ENCODE results near the gene FGD3. TPM values are rescaled to one million over a fixed set of nuclear protein-coding genes. Genes with fewer than 3 reads are reported as not detected.

FGD3 gene
- total and polyA plus RNA-seq, 2 donors (not counting 1 experiment from before 2014, with no cell fraction given) = 130 to 134 TPM

DNA sequence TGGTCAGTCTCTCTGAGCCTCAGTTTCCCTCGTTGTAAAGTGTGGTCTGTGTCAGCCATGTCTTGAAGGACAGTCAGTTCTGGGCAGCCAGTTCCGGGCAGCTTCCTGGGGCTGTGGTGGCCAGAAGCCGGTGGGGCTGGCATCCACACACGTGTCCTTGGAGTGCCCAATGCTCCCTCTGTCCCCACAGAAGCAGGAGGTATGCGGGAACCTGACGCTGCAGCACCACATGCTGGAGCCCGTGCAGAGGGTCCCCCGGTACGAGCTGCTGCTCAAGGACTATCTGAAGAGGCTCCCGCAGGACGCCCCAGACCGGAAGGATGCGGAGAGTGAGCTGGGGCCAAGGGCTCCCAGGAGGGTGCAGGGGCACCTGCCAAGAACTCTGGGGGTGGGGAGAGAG lies 62.7 kb downstream of the FGD3 start:
- no peak for TF ChIP-seq EZH2 (IDR thresholded peaks at IDR 0.05; ENCODE audit: borderline replicate concordance, insufficient read depth, low read depth, low read length, poor library complexity, severe bottlenecking)
- TF ChIP-seq, protein P1, sequence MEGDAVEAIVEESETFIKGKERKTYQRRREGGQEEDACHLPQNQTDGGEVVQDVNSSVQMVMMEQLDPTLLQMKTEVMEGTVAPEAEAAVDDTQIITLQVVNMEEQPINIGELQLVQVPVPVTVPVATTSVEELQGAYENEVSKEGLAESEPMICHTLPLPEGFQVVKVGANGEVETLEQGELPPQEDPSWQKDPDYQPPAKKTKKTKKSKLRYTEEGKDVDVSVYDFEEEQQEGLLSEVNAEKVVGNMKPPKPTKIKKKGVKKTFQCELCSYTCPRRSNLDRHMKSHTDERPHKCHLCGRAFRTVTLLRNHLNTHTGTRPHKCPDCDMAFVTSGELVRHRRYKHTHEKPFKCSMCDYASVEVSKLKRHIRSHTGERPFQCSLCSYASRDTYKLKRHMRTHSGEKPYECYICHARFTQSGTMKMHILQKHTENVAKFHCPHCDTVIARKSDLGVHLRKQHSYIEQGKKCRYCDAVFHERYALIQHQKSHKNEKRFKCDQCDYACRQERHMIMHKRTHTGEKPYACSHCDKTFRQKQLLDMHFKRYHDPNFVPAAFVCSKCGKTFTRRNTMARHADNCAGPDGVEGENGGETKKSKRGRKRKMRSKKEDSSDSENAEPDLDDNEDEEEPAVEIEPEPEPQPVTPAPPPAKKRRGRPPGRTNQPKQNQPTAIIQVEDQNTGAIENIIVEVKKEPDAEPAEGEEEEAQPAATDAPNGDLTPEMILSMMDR (IDR thresholded peaks at IDR 0.05) = no peak
- Histone ChIP-seq H3K27me3 (replicated peaks in 1 of 4; ENCODE audit: control extremely low read depth in 1 of 4, control insufficient read depth in 3 of 4, insufficient read depth in 4 of 4, low read length in 3 of 4) (no peaks in the 10 kb centered on the region), H3K4me3 (ENCODE audit: control extremely low read depth in 1 of 5, extremely low read depth in 1 of 5, insufficient read depth in 1 of 5, low read depth in 2 of 5, low read length in 4 of 5) (no peak overlapping the region), H3K9me3 (ENCODE audit: control extremely low read depth in 1 of 3, control insufficient read depth in 2 of 3, insufficient read depth in 1 of 3, low read length in 2 of 3) (no peaks in the 10 kb centered on the region), H3K4me2 (replicated peaks; ENCODE audit: low read depth, low read length, poor library complexity, severe bottlenecking) (no peak overlapping the region), H3K4me1 (ENCODE audit: control insufficient read depth in 2 of 2, insufficient read depth in 2 of 2, low read length in 2 of 2) (no peaks in the 10 kb centered on the region), H3K36me3 (replicated peaks in 1 of 2; ENCODE audit: control extremely low read depth in 1 of 2, control insufficient read depth in 1 of 2, extremely low read depth in 1 of 2, insufficient read depth in 2 of 2, low read length in 1 of 2) (peaks cover 7 to 72% of the 10 kb centered on the region in 2 experiments), H4K20me1 (ENCODE audit: control insufficient read depth, insufficient read depth, low read length, poor library complexity, severe bottlenecking) (peaks cover 69% of the 10 kb centered on the region), H3K79me2 (ENCODE audit: control insufficient read depth, insufficient read depth, low read length) (peaks cover 26% of the 10 kb centered on the region), H3K9ac (ENCODE audit: low read length) (no peak overlapping the region), H2AFZ (ENCODE audit: insufficient read depth, low read depth, low read length, poor library complexity, severe bottlenecking) (no peak overlapping the region), H3K27ac (ENCODE audit: low read length in 2 of 2) (no peak overlapping the region)
- H3K27me3 Mint-ChIP-seq = no peaks in the 10 kb centered on the region
- ATAC-seq (ENCODE audit: low read depth) (no peak), DNase-seq (no peak)
- intact Hi-C loops (cut with micrococcal nuclease) = no loop called here
- POLR2A ChIA-PET = interaction anchor here (0.6 kb wide), 1 partner anchor 699 kb away, joined by 4 read pairs; no protein-coding TSS in a partner anchor
- WGBS (ENCODE audit: insufficient coverage) = 98% methylated on average over 13 of the region's 13 CpGs
- H3K9me3 Mint-ChIP-seq (ENCODE audit: insufficient read depth) = no peaks in the 10 kb centered on the region
- H3K4me3 Mint-ChIP-seq = no peak overlapping the region
- CTCF ChIA-PET = no interaction called here
- H3K27ac Mint-ChIP-seq = peak overlapping the region; percentile 6
- H3K4me1 Mint-ChIP-seq = no peaks in the 10 kb centered on the region

DNA sequence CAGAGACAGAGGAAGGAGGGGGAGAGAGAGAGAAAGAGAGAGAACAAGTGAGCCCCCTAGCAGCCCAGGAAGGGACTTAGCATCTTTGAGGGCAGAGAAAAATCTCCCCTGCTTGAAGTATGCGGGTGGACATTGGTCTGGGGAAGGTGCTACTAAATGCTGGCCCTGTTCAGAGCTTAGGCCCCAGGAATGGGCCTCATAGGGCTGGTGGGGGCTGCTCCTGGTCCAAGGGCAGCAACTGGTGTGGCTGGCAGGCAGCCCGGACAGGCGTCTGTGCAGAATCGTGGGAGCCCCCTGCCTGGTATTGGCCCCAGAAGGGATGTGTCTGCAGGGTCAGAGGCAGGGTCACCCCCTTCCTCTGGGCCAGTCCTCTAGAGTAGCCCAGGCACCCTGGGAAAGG lies 63.4 kb downstream of the FGD3 start:
- no peak overlapping the region for H2AFZ ChIP-seq (ENCODE audit: insufficient read depth, low read depth, low read length, poor library complexity, severe bottlenecking)
- H4K20me1 ChIP-seq (ENCODE audit: control insufficient read depth, insufficient read depth, low read length, poor library complexity, severe bottlenecking) = peaks cover 63% of the 10 kb centered on the region
- Mint-ChIP-seq H3K9me3 (ENCODE audit: insufficient read depth) (no peaks in the 10 kb centered on the region), H3K27me3 (no peaks in the 10 kb centered on the region), H3K27ac (no peak overlapping the region), H3K4me3 (no peak overlapping the region), H3K4me1 (no peaks in the 10 kb centered on the region)
- no peak overlapping the region for H3K4me3 ChIP-seq (ENCODE audit: control extremely low read depth in 1 of 5, extremely low read depth in 1 of 5, insufficient read depth in 1 of 5, low read depth in 2 of 5, low read length in 4 of 5)
- no peaks in the 10 kb centered on the region for H3K27me3 ChIP-seq (replicated peaks in 1 of 4; ENCODE audit: control extremely low read depth in 1 of 4, control insufficient read depth in 3 of 4, insufficient read depth in 4 of 4, low read length in 3 of 4)
- intact Hi-C loops (cut with micrococcal nuclease) = no loop called here
- H3K9ac ChIP-seq (ENCODE audit: low read length) = no peak overlapping the region
- ChIA-PET POLR2A (no interaction called here), CTCF (no interaction called here)
- H3K79me2 ChIP-seq (ENCODE audit: control insufficient read depth, insufficient read depth, low read length) = peaks cover 25% of the 10 kb centered on the region
- no peak overlapping the region for H3K4me2 ChIP-seq (replicated peaks; ENCODE audit: low read depth, low read length, poor library complexity, severe bottlenecking)
- peaks cover 7 to 72% of the 10 kb centered on the region in 2 experiments for H3K36me3 ChIP-seq (replicated peaks in 1 of 2; ENCODE audit: control extremely low read depth in 1 of 2, control insufficient read depth in 1 of 2, extremely low read depth in 1 of 2, insufficient read depth in 2 of 2, low read length in 1 of 2)
- no peaks in the 10 kb centered on the region for H3K4me1 ChIP-seq (ENCODE audit: control insufficient read depth in 2 of 2, insufficient read depth in 2 of 2, low read length in 2 of 2)
- WGBS (ENCODE audit: insufficient coverage) = 95% methylated on average over 4 of the region's 4 CpGs
- ATAC-seq (ENCODE audit: low read depth) (no peak), DNase-seq (no peak)
- no peak overlapping the region for H3K27ac ChIP-seq (ENCODE audit: low read length in 2 of 2)
- TF ChIP-seq, protein P1 (IDR thresholded peaks at IDR 0.05) = no peak
- TF ChIP-seq EZH2 (IDR thresholded peaks at IDR 0.05; ENCODE audit: borderline replicate concordance, insufficient read depth, low read depth, low read length, poor library complexity, severe bottlenecking) = no peak
- H3K9me3 ChIP-seq (ENCODE audit: control extremely low read depth in 1 of 3, control insufficient read depth in 2 of 3, insufficient read depth in 1 of 3, low read length in 2 of 3) = no peaks in the 10 kb centered on the region

Data from B cell (primary cell).